Right lobe of liver (tissue), 6 donors: ENCODE results near the gene BMP2. TPM values are rescaled to one million over a fixed set of nuclear protein-coding genes. Genes with fewer than 3 reads are reported as not detected.

Experiments used
- ATAC-seq, 4 donors: fragments of 200-7000 bp; cut with Tn5 transposase; one replicate each; pipeline ENCODE4 v1.9.1; 2020; ENCODE audit warnings: mild to moderate bottlenecking in 4 of 4, moderate library complexity in 4 of 4
- DNase-seq, 3 donors: peaks; one replicate each; pipeline ENCODE4 v3.0.0-alpha.2; 2020
- H3K27ac ChIP-seq, 3 donors: fragments of 200-600 bp; one replicate each; pipeline ENCODE4 v1.8.0; 2022
- H3K27me3 ChIP-seq, 2 donors: fragments of 200-600 bp; one replicate each; pipeline ENCODE4 v1.8.0; 2022
- H3K36me3 ChIP-seq, 4 donors: fragments of 200-600 bp; sonication (generic) in 1 of 4; one replicate each; pipeline versions ENCODE4 v1.5.1 to v1.8.0; 2017 to 2022; ENCODE audit warnings: control low read depth in 1 of 4
- H3K4me1 ChIP-seq, 4 donors: fragments of 200-600 bp; sonication (generic) in 1 of 4; one replicate each; pipeline versions ENCODE4 v1.5.1 to v1.8.0; 2017 to 2022; ENCODE audit warnings: control low read depth in 1 of 4
- H3K4me3 ChIP-seq, 3 donors: fragments of 200-600 bp; one replicate each; pipeline ENCODE4 v1.8.0; 2022
- H3K9me3 ChIP-seq, 4 donors: fragments of 200-600 bp; sonication (generic) in 1 of 4; one replicate each; pipeline versions ENCODE4 v1.5.1 to v1.8.0; 2017 to 2022; ENCODE audit warnings: control low read depth in 1 of 4
- POLR2A ChIP-seq: fragments of 450-650 bp; IDR thresholded peaks from one replicate; pipeline ENCODE4 v1.6.1; 2017; ENCODE audit warnings: antibody characterized with exemption, mild to moderate bottlenecking
- whole genome bisulfite sequencing: methylation state at CpG from one replicate; pipeline ENCODE4 v1.1.6; 2018; ENCODE audit warnings: low coverage, low lambda C conversion rate; ENCODE audit not compliant: insufficient coverage; ENCODE audit errors: missing lambda C conversion rate; 5-methylcytosine and 5-hydroxymethylcytosine counted together
- intact Hi-C, 2 donors: fragments of 100-400 bp; cut with DNase I; formaldehyde crosslinking; loops; one replicate each; pipeline versions ENCODE4 v1.11.2 to v1.14.1; 2022
- total RNA-seq, 6 experiments: library from RNA; depleted of rRNA in 2 of 6; stranded (reverse); fragments of >200 nt in 2 of 6; fragmentation: NEBNext Ultra II Directional in 3 of 6; extraction: Animal tissue kit (Norgen Biotek cat#: 25700) in 3 of 6; gene quantifications; one replicate each; pipeline versions ENCODE4 v1.1.0 to v1.2.4, GENCODE V29; 2016 to 2023
- TF ChIP-seq, protein P1 (sequence below), 4 donors: fragments of 200-600 bp in 3 of 4; fragments of 450-650 bp in 1 of 4; IDR thresholded peaks; one replicate each; pipeline versions ENCODE4 v1.5.1 to v1.8.0; 2016 to 2022; ENCODE audit warnings: antibody characterized with exemption in 4 of 4, mild to moderate bottlenecking in 2 of 4
- donor health status: DM: no; HTN: yes; CAD: no.
- donor health status: DM: no; HTN: no; CAD: no.
- donor health status: DM: no; HTN: no; CAD: no.
- donor health status: DM: no; HTN: yes; CAD: no.
- donor health status: DM: no; HTN: yes; CAD: no.

The BMP2 gene
- total RNA-seq, 6 experiments from 2014 or later, result 1.4 to 9.3 (median 4.9) TPM

DNA sequence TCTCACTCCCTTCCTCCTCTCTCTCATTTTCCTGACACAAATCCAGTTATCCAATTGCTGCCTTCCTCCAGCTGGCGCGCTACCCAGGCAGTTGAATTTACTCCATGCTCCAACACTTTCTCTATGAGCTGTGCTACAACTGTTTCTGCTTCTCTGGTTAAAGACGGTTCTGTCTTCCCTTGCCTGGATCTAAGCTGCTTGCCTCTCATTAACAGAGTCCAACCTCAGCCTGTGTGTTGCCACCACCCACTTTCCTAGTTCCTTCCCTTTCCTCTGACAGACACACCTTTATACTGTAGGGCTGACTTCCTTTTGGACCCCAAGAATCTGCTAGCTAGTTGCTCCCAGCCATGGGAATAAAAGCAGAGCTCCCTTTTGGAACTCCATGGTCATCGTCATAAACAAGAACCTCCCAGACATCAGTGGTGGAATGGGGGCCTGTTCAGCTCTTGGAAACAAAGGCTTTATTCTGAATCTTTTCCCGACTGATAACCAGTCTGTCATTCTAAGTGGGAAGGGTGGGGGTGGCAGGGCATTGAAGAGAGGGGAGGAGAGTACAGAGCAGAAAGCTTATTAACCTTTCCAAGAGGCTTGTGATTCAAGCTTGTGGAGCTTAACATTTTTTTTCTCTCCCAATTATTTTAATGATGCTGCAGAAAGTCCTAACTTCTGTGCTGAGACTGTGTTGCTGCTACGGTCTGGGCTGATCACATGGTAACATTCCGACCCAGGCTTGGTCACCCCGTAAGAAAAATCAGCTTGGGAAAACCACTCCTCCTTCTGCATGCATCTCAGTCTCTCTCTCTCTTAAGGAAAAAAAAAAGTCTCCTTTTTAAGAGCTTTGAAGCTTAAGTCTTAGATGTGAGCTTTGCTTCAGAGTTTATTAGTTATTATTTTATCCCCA is 31.3 kb upstream of the BMP2 start:
- 72% methylated on average over 8 of the region's 8 CpGs for WGBS
- no peaks in the 10 kb centered on the region for H3K27me3 ChIP-seq
- no peak for DNase-seq
- peaks cover 0 to 17% (median 4%) of the 10 kb centered on the region in 4 donors for H3K4me1 ChIP-seq
- peak in 1 of 4 donors; percentile 8 for ATAC-seq
- H3K27ac ChIP-seq, result peak overlapping the region in 2 of 3 donors; percentile 20 to 35
- no peaks in the 10 kb centered on the region for H3K9me3 ChIP-seq
- no peaks in the 10 kb centered on the region for H3K36me3 ChIP-seq
- H3K4me3 ChIP-seq, result no peak overlapping the region
- TF ChIP-seq, protein P1, sequence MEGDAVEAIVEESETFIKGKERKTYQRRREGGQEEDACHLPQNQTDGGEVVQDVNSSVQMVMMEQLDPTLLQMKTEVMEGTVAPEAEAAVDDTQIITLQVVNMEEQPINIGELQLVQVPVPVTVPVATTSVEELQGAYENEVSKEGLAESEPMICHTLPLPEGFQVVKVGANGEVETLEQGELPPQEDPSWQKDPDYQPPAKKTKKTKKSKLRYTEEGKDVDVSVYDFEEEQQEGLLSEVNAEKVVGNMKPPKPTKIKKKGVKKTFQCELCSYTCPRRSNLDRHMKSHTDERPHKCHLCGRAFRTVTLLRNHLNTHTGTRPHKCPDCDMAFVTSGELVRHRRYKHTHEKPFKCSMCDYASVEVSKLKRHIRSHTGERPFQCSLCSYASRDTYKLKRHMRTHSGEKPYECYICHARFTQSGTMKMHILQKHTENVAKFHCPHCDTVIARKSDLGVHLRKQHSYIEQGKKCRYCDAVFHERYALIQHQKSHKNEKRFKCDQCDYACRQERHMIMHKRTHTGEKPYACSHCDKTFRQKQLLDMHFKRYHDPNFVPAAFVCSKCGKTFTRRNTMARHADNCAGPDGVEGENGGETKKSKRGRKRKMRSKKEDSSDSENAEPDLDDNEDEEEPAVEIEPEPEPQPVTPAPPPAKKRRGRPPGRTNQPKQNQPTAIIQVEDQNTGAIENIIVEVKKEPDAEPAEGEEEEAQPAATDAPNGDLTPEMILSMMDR (IDR thresholded peaks at IDR 0.05), result no peak
- no peak for TF ChIP-seq POLR2A
- intact Hi-C loops, result no loop called here

- WGBS, result 7% methylated on average over 1 of the region's 1 CpG
- peak in 1 of 3 donors; percentile 78 for DNase-seq
- Histone ChIP-seq H3K36me3 (no peaks in the 10 kb centered on the region), H3K4me3 (no peak overlapping the region), H3K27ac (peak overlapping the region in 2 of 3 donors; percentile 55 to 75), H3K4me1 (peaks cover 0 to 10% (median 3%) of the 10 kb centered on the region in 4 donors), H3K9me3 (no peaks in the 10 kb centered on the region), H3K27me3 (no peaks in the 10 kb centered on the region)
- no peak for TF ChIP-seq POLR2A
- TF ChIP-seq, protein P1 (IDR thresholded peaks at IDR 0.05), result no peak
- peak; percentile 94 to 97 (median 96) for ATAC-seq
- intact Hi-C loops, result no loop called here
Observed at GRCh38 chr20:6739406-6739805, 28.1 kb upstream of the BMP2 start.

DNA sequence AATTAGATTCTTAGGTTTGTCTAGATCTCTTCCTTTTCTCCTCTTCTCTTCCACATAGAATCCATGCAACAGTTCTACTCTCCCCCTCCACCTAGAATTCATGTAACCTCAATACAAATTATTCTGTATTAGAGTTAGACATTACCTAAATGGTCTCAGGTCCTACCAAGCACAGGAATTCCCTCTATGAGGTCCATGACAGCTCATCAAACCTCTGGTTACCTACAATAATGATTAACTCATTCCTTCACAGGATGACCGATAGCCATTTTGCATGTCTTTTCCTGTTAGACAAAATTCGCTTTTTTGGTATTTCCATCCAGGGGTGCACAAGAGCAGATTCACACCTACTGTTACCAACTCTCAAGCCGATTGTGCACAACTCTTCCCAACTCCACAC is 27.4 kb upstream of the BMP2 start:
- intact Hi-C loops, result no loop called here
- ATAC-seq (no peak), DNase-seq (no peak)
- H3K4me3 ChIP-seq, result no peak overlapping the region
- 89% methylated on average over 3 of the region's 3 CpGs for WGBS
- no peaks in the 10 kb centered on the region for H3K9me3 ChIP-seq
- peak overlapping the region in 2 of 3 donors; percentile 55 to 75 for H3K27ac ChIP-seq
- H3K36me3 ChIP-seq, result no peaks in the 10 kb centered on the region
- H3K27me3 ChIP-seq, result no peaks in the 10 kb centered on the region
- peaks cover 0 to 10% (median 3%) of the 10 kb centered on the region in 4 donors for H3K4me1 ChIP-seq
- TF ChIP-seq POLR2A, result no peak
- TF ChIP-seq, protein P1 (IDR thresholded peaks at IDR 0.05), result no peak

DNA sequence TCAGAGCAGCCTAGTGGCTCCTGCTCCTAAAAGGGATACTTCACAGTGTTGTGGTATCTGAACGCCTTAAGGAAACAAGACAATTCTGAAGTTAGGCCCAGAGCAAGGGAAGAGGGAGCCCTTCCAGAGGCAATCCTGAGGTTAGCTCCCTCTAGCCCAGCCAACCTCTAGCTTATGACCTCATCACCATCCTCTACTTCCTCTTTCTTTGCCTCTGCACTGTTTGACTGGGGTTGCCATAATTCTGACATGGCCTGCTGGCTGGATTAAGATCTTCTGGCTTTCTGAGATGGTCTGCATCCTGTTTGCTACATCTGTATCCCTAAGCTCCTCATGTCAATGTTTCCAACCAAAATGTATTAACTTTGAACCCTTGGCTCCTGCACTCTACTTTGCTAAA is 23.3 kb upstream of the BMP2 start:
- no peak for ATAC-seq
- peaks cover 0 to 6% (median 3%) of the 10 kb centered on the region in 4 donors for H3K4me1 ChIP-seq
- no peak overlapping the region for H3K4me3 ChIP-seq
- H3K27me3 ChIP-seq, result no peaks in the 10 kb centered on the region
- DNase-seq, result no peak
- intact Hi-C loops, result no loop called here
- WGBS, result no CpG with 5 or more reads among the region's 1 CpG
- TF ChIP-seq, protein P1 (IDR thresholded peaks at IDR 0.05), result no peak
- TF ChIP-seq POLR2A, result no peak
- no peaks in the 10 kb centered on the region for H3K36me3 ChIP-seq
- no peaks in the 10 kb centered on the region for H3K9me3 ChIP-seq
- no peak overlapping the region for H3K27ac ChIP-seq
